Skin of body (tissue), 2 donors: ENCODE measurements around the gene YWHAQ. TPM values are rescaled to one million over a fixed set of nuclear protein-coding genes. Genes with fewer than 3 reads are reported as not detected.

Experiments used
- DNase-seq: peaks from one replicate; lab custom pipeline; 2025; lab: John Stamatoyannopoulos, UW
- total RNA-seq: library from RNA; depleted of rRNA; stranded (reverse); fragments of >200 nt; gene quantifications from one replicate; pipeline ENCODE4 v1.2.3, GENCODE V29; 2014

The YWHAQ gene
- total RNA-seq, 1 donor from 2014 or later, result 172 TPM

GRCh38 chr2:9655441-9656269, 24.9 kb upstream of the YWHAQ start:
- no peak for DNase-seq

- no peak for DNase-seq
These were observed 23.8 kb upstream of the YWHAQ start for GRCh38 chr2:9654452-9655100.

- DNase-seq, result no peak
These were observed 22.9 kb upstream of the YWHAQ start for GRCh38 chr2:9653485-9654271.

- DNase-seq, result no peak
These were observed 22.2 kb upstream of the YWHAQ start for GRCh38 chr2:9652898-9653479.

GRCh38 chr2:9652267-9652666, 21.5 kb upstream of the YWHAQ start:
- no peak for DNase-seq

GRCh38 chr2:9650119-9650821, 19.5 kb upstream of the YWHAQ start:
- no peak for DNase-seq

- no peak for DNase-seq
These were observed 18.5 kb upstream of the YWHAQ start for GRCh38 chr2:9649261-9649660.

- no peak for DNase-seq
These were observed 18.0 kb upstream of the YWHAQ start for GRCh38 chr2:9648821-9649220.

- no peak for DNase-seq
These were observed 17.1 kb upstream of the YWHAQ start for GRCh38 chr2:9647884-9648283.

GRCh38 chr2:9646196-9647030, 15.6 kb upstream of the YWHAQ start:
- no peak for DNase-seq

GRCh38 chr2:9644603-9645002, 13.8 kb upstream of the YWHAQ start:
- no peak for DNase-seq

GRCh38 chr2:9644021-9644420, 13.2 kb upstream of the YWHAQ start:
- DNase-seq, result no peak

- no peak for DNase-seq
These were observed 10.8 kb upstream of the YWHAQ start for GRCh38 chr2:9641641-9642040.

GRCh38 chr2:9640403-9641104, 9.8 kb upstream of the YWHAQ start:
- DNase-seq, result no peak

GRCh38 chr2:9639740-9640343, 9.0 kb upstream of the YWHAQ start:
- DNase-seq, result no peak

- no peak for DNase-seq
These were observed 8.3 kb upstream of the YWHAQ start for GRCh38 chr2:9639000-9639602.

GRCh38 chr2:9638532-9638931, 7.7 kb upstream of the YWHAQ start:
- peak; percentile 22 for DNase-seq

- no peak for DNase-seq
These were observed 6.5 kb upstream of the YWHAQ start for GRCh38 chr2:9637330-9637729.

GRCh38 chr2:9634133-9634532, 3.3 kb upstream of the YWHAQ start:
- DNase-seq, result no peak
